Measurements from ENCODE around the gene PLIN5. TPM values are rescaled to one million over a fixed set of nuclear protein-coding genes. Genes with fewer than 3 reads are reported as not detected.

The PLIN5 gene
- total RNA-seq, 1 donor from 2014 or later = not detected

DNA sequence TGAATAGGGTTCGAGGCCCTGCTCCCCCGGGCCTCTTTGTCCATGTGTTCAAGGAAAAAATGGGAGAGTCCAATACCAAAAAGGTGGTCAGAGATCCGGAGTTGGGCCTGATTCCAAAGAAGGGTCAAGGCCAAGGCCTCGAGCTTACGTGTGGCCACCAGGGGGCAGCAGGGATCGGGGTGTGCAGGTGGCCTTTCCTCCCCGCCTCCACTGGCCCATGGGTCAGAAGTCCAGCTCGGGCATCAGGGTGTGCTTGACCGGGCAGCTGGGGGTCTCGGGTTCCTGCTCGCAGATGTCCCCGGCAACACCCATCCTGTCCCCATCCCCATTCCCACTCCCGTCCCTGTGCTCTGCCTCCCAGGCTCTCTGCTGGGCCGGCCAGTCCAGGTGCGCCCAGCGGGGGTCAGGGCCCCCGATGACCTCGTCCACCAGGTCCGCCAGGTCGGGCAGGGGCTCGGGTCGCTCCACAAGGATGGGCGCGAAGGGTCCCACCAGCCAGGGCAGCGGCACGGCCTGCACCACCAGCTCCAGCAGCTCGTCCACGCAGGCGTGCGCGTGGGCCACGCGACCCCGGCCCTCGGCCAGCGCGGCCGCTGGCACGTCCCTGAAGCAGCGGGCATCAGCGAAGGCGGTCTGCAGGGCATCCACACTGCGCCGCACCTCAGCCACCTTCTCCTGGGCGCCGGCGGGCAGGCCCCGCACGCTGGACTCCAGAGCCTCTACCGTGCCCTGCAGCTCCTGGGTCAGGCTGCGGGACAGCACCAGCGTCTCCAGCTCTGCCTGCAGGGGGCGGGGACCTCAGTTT is 11.5 kb downstream of the PLIN5 start:
- intact Hi-C loops (cut with micrococcal nuclease) = no loop called here

DNA sequence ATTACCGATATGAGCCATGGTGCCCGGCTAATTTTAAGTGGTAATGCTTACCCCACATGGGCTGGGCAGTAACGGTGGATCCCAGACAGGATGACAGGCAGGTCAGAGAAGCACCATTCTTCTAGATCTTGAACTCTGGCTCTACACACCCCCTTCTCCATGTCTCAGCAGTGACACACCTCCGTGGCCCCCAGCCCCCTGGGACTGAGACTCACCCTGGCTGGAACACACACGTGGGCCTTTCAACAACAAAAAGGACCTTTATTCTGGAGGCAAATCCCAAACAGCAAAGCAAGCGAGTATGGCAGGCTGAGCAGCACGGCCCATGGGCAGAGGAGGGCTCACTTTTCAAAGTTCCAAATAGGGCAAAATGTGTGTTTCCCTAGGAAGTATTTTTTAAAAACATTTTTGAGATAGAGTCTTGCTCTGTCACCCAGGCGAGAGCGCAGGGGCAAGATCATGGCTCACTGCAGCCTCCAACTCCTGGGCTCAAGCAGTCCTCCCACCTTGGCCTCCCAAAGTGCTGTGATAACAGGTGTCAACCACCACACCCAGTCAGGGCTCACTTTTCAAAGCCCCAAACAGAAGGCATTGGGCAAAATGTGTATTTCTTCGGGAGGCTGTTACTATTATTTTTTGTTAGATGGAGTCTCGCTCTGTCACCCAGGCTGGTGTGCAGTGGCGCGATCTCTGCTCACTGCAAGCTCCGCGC is 12.6 kb downstream of the PLIN5 start:
- intact Hi-C loops (cut with micrococcal nuclease) = no loop called here

DNA sequence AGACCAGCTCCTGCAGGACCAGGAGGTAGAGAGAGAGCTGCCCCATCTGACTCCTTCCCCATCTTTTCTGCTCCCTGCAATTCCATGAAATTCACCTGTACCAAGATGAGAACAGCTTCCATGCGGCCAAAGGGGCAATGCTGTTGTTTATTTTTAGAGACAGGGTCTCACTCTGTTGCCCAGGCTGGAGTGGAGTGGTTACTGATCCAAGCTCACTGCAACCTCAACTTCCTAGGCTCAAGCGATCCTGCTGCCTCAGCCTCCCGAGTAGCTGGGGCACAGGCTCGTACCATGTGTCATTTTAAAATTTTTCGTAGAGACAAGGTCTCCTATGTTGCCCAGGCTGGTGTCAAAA is 13.2 kb downstream of the PLIN5 start:
- intact Hi-C loops (cut with micrococcal nuclease) = no loop called here

DNA sequence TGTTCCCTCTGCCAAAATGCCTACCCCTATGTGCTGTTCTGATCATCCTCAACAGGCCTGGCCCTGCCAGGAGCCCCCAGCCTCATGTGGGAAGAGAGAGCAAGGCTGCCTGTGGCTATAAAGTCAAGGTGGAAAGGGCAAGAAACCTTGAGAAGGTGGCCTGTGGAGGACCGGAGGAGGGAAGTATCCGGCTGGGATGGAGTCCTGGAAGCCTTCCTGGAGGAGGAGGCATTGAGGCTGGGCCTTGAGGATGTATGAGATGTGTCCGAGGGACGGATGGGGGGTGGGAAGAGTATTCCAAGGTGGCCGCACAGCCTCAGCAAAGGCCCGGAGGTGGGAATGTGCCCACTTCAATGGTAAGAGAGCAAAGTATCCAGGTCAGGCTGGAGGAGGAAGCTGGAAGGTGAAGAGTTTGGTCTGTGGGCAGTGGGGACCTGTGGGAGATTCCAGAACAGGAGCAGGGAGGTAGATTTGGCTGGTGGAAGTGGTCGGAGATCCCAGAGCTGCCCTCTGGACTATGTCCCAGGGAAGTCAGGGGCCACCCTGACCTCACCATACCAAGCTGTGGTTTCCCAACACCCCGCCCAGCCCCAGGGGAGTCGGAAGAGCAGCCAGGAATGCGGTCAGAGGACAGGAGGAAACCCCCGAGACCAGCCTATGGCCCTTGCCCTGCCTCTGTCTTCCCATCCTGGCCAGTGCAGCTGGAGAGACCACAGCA is 13.7 kb downstream of the PLIN5 start:
- intact Hi-C loops (cut with micrococcal nuclease) = no loop called here

DNA sequence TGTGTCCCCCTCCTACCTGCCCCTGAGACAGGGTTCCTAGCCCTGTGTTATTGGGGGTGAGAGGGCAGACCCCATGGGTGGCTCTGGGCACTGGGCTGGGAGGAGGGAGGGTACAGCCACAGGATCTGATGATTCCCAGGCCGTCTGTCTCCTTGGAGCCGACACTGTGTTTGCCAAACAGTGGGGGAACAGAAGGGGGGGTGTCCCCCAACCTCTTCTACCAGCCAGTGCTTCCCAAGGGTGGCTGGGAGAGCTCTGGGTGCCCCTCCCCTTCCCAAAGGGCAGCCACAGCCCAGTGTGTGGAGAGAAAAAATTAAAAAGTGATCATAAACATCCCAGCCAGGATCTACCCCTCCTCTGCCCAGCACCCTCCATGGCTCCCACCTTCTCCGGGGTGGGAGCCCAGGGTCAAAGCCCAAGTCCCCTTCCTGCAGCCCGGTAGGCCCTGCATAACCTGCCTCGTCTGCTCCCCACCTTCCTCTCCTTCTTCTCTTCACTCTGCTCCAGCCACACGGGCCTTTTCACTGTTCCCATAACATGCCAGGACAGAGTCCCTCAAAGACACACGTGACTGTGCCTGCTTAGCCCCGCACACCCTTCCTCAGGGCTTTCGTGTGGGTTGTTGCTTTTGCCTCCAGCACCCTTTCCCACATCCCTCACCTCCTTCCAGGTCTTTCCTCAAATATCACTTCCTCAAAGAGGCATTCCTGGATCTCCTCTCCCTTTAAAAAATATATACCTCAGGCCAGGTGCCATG is 15.3 kb downstream of the PLIN5 start:
- intact Hi-C loops (cut with micrococcal nuclease) = no loop called here

DNA sequence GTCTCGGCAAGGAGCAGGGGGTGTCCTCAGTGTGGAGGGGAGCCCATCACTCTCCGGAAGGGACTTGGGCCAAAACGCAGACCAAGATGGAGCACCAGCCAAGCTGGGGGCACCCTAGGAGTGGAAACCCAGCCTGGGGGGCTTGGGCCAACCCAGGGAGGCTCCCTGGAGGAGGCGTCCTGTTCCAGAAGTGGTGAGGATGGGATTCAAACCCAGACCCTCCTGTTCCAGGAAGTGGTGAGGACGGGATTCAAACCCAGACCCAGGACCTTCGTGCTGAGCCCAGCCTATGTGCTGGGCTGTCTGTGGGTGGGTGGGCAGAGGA is 15.9 kb downstream of the PLIN5 start:
- intact Hi-C loops (cut with micrococcal nuclease) = no loop called here

DNA sequence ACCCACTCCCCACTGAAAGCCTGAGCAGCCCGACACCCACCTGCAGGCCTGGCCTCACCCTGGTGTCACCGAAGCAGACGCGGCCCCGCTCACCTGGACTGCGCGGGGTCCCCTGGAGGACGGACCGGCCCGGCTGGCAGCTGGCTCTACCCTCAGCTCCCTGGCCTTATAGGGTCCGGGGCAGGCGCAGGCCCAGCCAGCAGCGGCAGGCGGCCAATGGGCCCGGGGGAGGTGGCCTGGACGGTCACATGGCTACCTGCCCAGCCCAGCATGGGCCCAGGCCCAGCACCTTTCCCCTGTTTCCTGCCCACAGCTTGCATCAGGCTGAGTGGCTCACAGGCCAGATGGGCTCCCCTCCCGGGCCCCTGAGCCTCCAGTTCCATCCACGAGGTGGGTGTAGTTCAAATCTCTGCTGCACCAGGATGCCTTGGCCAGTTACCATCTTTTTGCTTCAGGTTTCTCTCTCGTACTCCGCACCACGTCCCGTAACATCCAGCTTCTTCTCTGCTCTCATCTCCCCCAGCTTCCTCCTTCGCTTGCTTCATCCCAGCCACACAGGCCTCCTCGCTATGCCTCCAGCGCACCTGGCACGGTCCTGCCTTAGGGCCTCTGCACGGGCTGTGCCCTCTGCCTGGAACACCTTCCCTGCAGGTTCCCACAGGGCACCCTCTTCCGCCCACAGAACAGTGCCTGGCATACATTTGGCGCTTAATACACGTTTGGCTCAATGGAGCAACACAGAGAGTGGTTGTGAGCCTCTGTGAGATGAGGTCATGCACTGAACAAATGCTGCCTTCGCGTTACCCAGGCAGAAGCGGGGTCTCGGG is 16.5 kb downstream of the PLIN5 start, which contains the start of gene PLIN4:
TSS of gene PLIN4 (minus strand) at position 142 of the 827 bp plus-strand sequence. CDS start 214 bp downstream, outside the sequence.
- intact Hi-C loops (cut with micrococcal nuclease) = no loop called here

DNA sequence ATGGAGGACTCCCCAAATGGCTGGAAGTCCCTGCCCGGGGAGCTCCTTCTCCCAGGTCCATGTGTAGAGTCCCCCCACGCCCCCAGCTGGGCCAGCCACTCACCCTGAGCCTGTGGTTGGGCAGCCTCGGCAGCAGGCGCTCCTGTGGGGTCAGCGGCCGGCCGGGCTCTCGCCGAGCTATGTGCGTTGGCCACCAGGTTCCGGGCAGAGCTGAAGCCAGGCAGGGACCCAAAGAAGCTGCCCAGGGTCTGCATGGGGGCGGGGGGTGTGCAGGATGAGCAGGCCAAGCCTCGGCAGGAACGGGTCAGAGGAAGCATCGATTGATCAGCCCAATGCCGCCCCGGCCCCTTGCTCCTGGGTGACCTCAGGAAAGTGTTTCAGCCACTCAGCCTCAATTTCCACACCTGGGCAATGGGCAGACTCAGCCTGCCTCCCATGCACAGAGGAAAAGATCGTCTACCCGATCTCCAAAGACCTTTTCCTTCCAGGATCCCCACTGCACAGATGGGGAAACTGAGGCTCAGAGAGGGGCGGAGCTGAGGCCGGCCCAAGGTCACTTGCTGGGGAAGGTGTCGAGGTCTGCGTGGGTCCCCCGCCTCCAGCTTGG is 17.5 kb downstream of the PLIN5 start:
- intact Hi-C loops (cut with micrococcal nuclease) = no loop called here

DNA sequence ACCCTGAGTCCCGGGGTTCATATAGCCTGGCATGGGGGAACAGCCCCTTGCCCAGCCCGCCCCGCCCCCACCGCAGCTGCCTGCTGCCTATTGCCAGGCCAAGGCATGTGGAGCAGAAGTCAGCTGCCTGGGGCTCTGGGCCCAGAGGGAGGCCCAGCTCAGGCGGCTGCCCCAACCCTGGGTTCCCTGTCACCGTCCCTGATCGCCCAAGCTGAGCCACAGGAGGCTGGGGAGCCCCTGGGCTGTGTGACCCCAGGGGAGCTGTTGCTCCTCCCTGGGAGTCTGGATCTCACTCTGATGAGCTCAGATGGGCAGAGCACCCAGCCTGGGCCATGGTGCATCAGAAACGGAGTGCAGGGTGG is 18.1 kb downstream of the PLIN5 start:
- intact Hi-C loops (cut with micrococcal nuclease) = no loop called here

DNA sequence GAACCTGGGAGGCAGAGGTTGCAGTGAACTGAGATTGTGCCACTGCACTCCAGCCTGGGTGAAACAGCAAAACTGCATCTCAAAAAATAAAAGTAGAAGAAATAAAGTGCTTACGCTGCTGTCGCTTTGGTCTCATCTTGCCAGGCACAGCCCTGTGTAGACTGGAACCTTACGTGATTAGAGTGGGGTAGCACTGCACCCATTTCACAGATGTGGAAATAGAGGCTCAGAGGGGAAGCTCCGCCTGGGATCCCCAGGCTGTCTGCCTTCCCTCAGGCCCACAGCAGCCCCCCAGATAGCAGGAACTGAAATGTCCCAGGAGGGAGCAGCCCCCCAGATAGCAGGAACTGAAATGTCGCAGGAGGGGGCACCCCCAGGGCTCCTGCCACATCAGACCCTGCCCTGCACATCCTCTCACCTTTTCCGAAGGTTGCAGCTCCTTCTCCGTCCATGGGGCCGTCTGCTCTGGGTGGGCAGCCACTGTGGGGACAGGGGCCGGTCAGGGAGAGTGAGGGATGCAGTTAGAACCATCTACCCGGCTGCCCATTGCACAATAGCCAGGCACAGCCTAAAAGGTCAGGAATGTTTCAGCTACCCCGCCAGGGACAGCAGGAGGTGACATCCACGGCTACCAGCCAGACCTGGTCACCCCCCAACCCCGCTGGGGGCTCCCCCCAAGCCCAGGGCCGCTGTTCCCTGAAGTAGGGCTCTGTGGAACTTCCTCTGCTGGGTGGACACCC is 18.7 kb downstream of the PLIN5 start:
- intact Hi-C loops (cut with micrococcal nuclease) = no loop called here

DNA sequence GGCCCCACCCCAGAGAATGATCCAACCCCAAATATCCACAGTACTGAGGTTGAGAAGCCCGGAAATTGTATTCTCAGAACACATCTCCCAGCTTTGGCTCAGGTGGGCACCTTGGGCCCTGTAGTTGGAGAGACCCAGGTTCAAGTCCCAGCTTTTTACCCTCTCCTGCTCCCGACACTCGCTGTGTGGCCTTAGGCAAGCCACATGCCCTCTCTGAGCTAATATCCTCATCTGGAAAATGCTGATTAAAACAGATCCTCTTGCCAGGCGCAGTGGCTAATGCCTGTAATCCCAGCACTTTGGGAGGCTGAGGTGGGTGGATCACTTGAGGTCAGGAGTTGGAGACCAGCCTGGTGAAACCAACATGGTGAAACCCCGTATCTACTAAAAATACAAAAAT is 19.3 kb downstream of the PLIN5 start:
- intact Hi-C loops (cut with micrococcal nuclease) = no loop called here

DNA sequence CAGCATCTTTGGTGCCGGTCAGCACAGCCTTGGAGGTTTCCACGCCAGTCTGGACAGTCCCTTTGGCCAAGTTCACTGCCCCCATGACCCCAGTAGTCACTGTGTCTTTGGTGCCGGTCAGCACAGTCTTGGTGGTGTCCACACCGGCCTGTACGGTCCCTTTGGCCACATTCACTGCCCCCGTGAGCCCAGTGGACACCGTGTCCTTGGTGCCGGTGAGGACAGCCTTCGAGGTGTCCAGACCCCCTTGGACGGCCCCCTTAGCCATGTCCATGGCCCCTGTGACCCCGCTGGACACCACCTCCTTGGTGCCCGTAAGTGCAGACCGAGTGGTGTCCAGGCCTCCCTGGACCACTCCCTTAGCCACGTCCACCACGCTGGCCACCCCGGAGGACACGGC is 21.8 kb downstream of the PLIN5 start:
- intact Hi-C loops (cut with micrococcal nuclease) = no loop called here

DNA sequence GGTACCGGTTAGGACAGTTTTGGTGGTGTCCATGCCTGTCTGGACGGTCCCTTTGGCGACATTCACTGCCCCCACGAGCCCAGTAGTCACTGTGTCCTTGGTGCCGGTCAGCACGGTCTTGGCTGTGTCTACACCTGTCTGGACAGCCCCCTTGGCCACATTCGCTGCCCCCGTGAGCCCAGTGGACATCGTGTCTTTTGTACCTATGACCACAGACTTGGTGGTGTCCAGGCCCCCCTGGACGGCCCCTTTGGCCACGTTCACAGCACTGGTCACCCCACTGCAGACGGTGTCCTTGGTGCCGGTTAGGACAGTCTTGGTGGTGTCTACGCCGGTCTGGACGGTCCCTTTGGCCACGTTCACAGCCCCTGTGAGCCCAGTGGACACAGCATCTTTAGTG is 23.0 kb downstream of the PLIN5 start:
- intact Hi-C loops (cut with micrococcal nuclease) = no loop called here

DNA sequence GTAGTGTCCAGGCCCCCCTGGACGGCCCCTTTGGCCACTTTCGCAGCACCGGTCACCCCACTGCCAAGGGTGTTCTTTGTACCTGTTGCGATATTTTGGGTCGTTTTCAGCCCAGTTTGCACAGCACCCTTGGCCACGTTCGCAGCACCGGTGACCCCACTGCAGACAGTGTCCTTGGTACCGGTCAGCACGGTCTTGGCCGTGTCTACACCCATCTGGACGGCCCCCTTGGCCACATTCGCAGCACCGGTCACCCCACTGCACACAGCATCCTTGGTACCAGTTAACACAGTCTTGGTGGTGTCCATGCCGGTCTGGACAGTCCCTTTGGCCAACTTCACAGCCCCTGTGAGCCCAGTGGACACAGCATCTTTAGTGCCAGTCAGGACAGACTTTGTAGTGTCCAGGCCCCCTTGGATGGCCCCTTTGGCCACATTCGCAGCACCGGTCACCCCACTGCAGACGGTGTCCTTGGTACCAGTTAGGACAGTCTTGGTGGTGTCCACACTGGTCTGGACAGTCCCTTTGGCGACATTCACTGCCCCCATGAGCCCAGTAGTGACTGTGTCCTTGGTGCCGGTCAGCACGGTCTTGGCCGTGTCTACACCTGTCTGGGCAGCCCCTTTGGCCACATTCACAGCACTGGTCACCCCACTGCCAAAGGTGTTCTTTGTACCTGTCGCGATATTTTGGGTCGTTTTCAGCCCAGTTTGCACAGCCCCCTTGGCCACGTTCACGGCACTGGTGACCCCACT is 23.5 kb downstream of the PLIN5 start:
- intact Hi-C loops (cut with micrococcal nuclease) = no loop called here

DNA sequence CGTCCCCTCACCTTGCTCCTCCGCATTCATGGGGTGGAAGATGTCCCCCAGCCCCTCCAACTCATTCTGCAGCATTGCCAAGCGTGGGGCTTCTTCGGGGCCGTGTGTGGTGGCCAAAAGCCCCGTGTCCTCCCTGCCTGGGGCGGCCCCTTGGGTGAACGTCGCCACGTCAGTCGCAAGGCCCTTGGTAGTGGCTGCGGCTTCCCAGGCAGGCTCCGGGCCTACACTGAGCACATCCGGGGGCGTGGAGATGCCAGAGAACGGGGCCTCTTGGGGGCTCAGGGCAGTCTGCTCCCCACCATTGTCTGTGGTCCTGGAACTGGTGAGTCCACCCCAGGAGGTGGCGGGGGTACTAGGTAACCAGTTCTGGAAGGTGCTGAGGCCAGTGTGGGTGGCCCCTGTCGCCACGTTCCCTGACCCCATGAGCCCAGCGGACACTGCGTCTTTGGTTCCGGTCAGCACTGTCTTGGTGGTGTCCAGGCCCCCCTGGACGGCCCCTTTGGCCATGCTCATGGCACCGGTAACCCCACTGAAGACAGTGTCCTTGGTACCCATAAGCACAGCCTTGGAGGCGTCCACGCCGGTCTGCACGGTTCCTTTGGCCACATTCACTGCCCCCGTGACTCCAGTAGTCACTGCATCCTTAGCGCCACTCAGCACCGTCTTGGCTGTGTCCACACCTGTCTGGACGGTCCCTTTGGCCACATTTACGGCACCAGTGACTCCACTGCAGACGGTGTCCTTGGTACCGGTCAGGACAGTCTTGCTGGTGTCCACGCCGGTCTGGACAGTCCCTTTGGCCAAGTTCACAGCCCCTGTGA is 24.4 kb downstream of the PLIN5 start:
- intact Hi-C loops (cut with micrococcal nuclease) = no loop called here

DNA sequence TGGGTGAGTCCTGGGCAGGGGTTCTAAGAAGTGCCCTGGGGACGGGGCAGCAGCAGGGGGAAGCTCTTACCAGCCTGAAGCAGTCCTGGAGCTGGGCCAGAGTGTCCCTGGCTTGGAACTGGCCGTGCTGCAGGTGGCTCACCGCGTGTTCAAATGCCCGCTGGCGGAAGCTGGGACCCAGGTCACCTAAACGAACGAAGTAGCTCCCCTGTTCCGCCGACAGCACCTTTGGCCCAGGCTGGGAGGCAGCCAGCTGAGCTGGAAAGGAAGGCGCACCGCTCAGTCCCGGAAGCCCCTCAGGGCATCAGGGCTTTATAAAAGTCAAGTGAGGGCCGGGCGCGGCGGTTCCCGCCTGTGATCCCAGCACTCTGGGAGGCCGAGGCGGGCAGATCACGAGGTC is 26.3 kb downstream of the PLIN5 start:
- intact Hi-C loops (cut with micrococcal nuclease) = no loop called here

DNA sequence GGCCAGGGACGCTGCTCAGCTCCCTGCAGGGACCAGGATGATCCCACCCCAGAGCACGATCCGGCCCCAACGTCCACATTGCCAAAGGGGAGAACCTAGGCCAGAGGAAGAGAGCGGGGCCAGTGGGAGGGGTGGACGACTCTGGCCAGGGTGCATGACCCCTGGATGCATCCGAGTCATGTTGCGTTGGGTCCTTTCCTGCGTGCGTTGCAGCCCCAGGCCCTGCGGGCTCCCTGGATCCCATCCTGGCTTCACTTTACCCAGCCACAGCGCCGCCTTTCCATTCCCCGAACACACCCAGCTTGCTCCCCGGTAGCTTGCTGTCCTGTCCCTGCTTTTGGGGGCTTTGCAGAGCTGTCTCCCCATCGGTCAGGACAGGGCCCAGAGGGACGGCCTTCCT is 27.2 kb downstream of the PLIN5 start:
- intact Hi-C loops (cut with micrococcal nuclease) = no loop called here

DNA sequence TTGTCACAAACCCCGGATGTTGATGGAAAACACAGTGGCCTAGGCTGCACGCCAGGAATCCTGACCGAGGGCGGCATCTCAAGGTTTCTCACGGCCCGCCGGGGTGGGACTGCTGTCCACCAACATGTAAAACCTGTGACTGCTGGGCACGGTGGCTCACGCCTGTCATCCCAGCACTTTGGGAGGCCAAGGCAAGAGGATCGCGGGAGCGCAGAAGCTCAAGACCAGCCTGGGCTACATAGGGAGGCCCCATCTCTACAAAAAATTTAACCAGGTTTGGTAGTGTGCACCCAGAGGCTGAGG is 27.9 kb downstream of the PLIN5 start:
- intact Hi-C loops (cut with micrococcal nuclease) = no loop called here
